ENCODE data around the gene PTGES2.

- TF ChIP-seq POLR2A (IDR thresholded peaks at IDR 0.05; ENCODE audit: low read depth, low read length) (no peak), POLR2AphosphoS5 (IDR thresholded peaks at IDR 0.05; ENCODE audit: low read depth, low read length) (no peak; the same call in 1 of the 2 replicates), TAF1 (IDR thresholded peaks at IDR 0.05; ENCODE audit: borderline replicate concordance, low read depth, low read length) (no peak)
Observed at GRCh38 chr9:128072144-128073021, 55.1 kb downstream of the PTGES2 start.
